K562 (cell line): Measurements from ENCODE around the gene KHDRBS2. TPM values are rescaled to one million over a fixed set of nuclear protein-coding genes. Genes with fewer than 3 reads are reported as not detected.

Experiments used
- ATAC-seq: fragments of 200-7000 bp; cut with Tn5 transposase; 3 replicates; pipeline ENCODE4 v1.9.1; 2020; ENCODE audit warnings: moderate library complexity
- BruUV-seq: library from RNA; stranded (reverse); fragments of 400-500 nt; replicated peaks from 2 replicates; lab custom pipeline; 2021; lab: Mats Ljungman, UMichigan
- CTCF ChIA-PET: fragments of 300-600 bp; formaldehyde crosslinking; extraction: SDS; loops from one replicate; lab custom pipeline; 2021; ENCODE audit warnings: low intra/inter-chr PET ratio; lab: Yijun Ruan, JAX
- POLR2A ChIA-PET: fragments of 300-600, 350-650 bp; sonication (Branson Sonifier 250); formaldehyde crosslinking; extraction: SDS; loops from one replicate; lab custom pipeline; 2021; ENCODE audit warnings: antibody characterized with exemption, inconsistent platforms; lab: Yijun Ruan, JAX
- DNase-seq, 4 experiments: peaks; one replicate each; pipeline versions ENCODE4 v3.0.0 to v3.0.0-alpha.2; 2011 to 2018; ENCODE audit warnings: low spot score in 3 of 4, mixed read lengths in 3 of 4; ENCODE audit errors: extremely low read depth in 1 of 4
- FAIRE-seq: peaks from 2 replicates; lab custom pipeline; 2011; peaks lifted over from hg19 to GRCh38; lab: Jason Lieb, UNC
- H2AFZ ChIP-seq: 2 replicates; pipeline ENCODE4 v1.6.0; 2011; ENCODE audit warnings: low read depth, low read length, control low read depth, inconsistent platforms
- H3K27ac ChIP-seq: fragments of 200-600 bp; 3 replicates; pipeline ENCODE4 v1.8.0; 2011; ENCODE audit warnings: low read depth, mild to moderate bottlenecking, control low read depth, inconsistent platforms, low read length, moderate library complexity, mixed read lengths; ENCODE audit errors: extremely low read depth
- H3K27me3 ChIP-seq, 2 experiments: fragments of 300-600 bp in 1 of 2; 2 replicates in 1 of 2; 3 replicates in 1 of 2; pipeline versions ENCODE4 v1.6.0 to v1.8.0; 2011; ENCODE audit warnings: inconsistent platforms in 2 of 2, low read length in 2 of 2, mild to moderate bottlenecking in 1 of 2, mixed read lengths in 1 of 2, moderate library complexity in 1 of 2; ENCODE audit not compliant: control insufficient read depth in 2 of 2, insufficient read depth in 2 of 2
- H3K36me3 ChIP-seq: fragments of 300-600 bp; 3 replicates; pipeline ENCODE4 v1.8.0; 2011; ENCODE audit warnings: mild to moderate bottlenecking, low read length, inconsistent platforms; ENCODE audit not compliant: control insufficient read depth, insufficient read depth
- H3K4me1 ChIP-seq, 2 experiments: fragments of 200-600 bp in 1 of 2; replicated peaks in 1 of 2; 2 replicates in 1 of 2; 3 replicates in 1 of 2; pipeline versions ENCODE4 v1.5.1 to v1.8.0; 2011; ENCODE audit warnings: inconsistent platforms in 2 of 2, low read length in 2 of 2, mild to moderate bottlenecking in 1 of 2, mixed read lengths in 1 of 2, moderate library complexity in 1 of 2; ENCODE audit not compliant: control insufficient read depth in 2 of 2, insufficient read depth in 2 of 2
- H3K4me2 ChIP-seq: 2 replicates; pipeline ENCODE4 v1.6.1; 2011; ENCODE audit warnings: low read length, control low read depth, inconsistent platforms, mixed read lengths; ENCODE audit not compliant: insufficient read depth
- H3K4me3 ChIP-seq: fragments of 200-600 bp; sonication (generic), shearing (Covaris generic); 2 replicates; pipeline ENCODE4 v1.5.1; 2016; ENCODE audit warnings: control low read depth, inconsistent platforms
- H3K79me2 ChIP-seq: fragments of 200-600 bp; 3 replicates; pipeline ENCODE4 v1.8.0; 2011; ENCODE audit warnings: low read length, inconsistent platforms; ENCODE audit not compliant: control insufficient read depth, insufficient read depth
- H3K9ac ChIP-seq, 2 experiments: 2 replicates each; pipeline versions ENCODE4 v1.6.0 to v1.6.1; 2011; ENCODE audit warnings: low read depth in 2 of 2, low read length in 2 of 2, control low read depth in 1 of 2, inconsistent platforms in 1 of 2, mild to moderate bottlenecking in 1 of 2, mixed read lengths in 1 of 2; ENCODE audit not compliant: insufficient read depth in 1 of 2
- H3K9me1 ChIP-seq: one replicate; pipeline ENCODE4 v1.6.0; 2011; ENCODE audit warnings: inconsistent platforms, mild to moderate bottlenecking, low read length, moderate library complexity; ENCODE audit not compliant: control insufficient read depth, insufficient read depth
- H3K9me3 ChIP-seq: replicated peaks from 2 replicates; pipeline ENCODE4 v1.5.1; 2011; ENCODE audit warnings: low read depth, low read length, inconsistent platforms; ENCODE audit not compliant: control insufficient read depth, insufficient read depth
- H4K20me1 ChIP-seq: replicated peaks from 2 replicates; pipeline ENCODE4 v1.6.1; 2011; ENCODE audit warnings: low read length, inconsistent platforms, mixed read lengths; ENCODE audit not compliant: control insufficient read depth, insufficient read depth
- CBX2 ChIP-seq: fragments of 200-600 bp; sonication (generic); IDR thresholded peaks from one replicate; pipeline ENCODE4 v1.6.1; 2012; ENCODE audit warnings: mild to moderate bottlenecking, low read length, inconsistent platforms; ENCODE audit not compliant: insufficient read depth, poor library complexity, severe bottlenecking
- DNMT1 ChIP-seq: fragments of 450-650 bp; IDR thresholded peaks from 2 replicates; pipeline ENCODE4 v1.6.1; 2016; ENCODE audit warnings: antibody characterized with exemption, mild to moderate bottlenecking
- KLF6 ChIP-seq: fragments of 250-450 bp; sonication (Bioruptor Pico); IDR thresholded peaks from 2 replicates; pipeline ENCODE4 v1.4.0; 2020; ENCODE audit warnings: mild to moderate bottlenecking, moderate library complexity, borderline replicate concordance
- TBP ChIP-seq: optimal IDR thresholded peaks from 2 replicates; pipeline ENCODE3; 2011; ENCODE audit warnings: low read depth, low read length, improper control_type of control experiment
- ZNF253 ChIP-seq: fragments of 250-450 bp; sonication (Bioruptor Pico); conservative IDR thresholded peaks from 2 replicates; pipeline ENCODE4 v1.6.1; 2021; ENCODE audit warnings: mild to moderate bottlenecking
- WGBS: fragments of 100-300 bp; shearing (Covaris generic); methylation state at CpG from one replicate; pipeline ENCODE4 v1.1.6; 2016; ENCODE audit warnings: low coverage, mixed read lengths; ENCODE audit not compliant: insufficient coverage; ENCODE audit errors: missing lambda C conversion rate; 5-methylcytosine and 5-hydroxymethylcytosine counted together
- in situ Hi-C: fragments of 300-500 bp; cut with MboI; formaldehyde crosslinking; loops from 4 replicates; pipeline ENCODE4 v1.15.0; 2018; ENCODE audit warnings: inconsistent platforms, mixed read lengths
- intact Hi-C: fragments of 100-400 bp; cut with micrococcal nuclease; formaldehyde crosslinking; loops from 2 replicates; pipeline ENCODE4 v1.14.2; 2022
- polyA plus RNA-seq, 8 experiments: library from polyadenylated mRNA; depleted of rRNA in 4 of 8; stranded (reverse) in 5 of 8; unstranded in 3 of 8; fragments of >200 nt; fragmentation: Nextera tagmentation in 2 of 8; fragmentation: Illumina TruSeq in 1 of 8; extraction: Ambion mirVana in 2 of 8; extraction: Trizol in 1 of 8; gene quantifications; 2 replicates each; pipeline versions ENCODE4 v1.2.1 to v1.2.3, GENCODE V29; 2011 to 2014; ENCODE audit warnings: inconsistent platforms in 1 of 8, missing spikeins in 1 of 8
- total RNA-seq, 7 experiments: library from RNA; depleted of rRNA in 6 of 7; stranded (reverse); fragments of >200 nt in 6 of 7; fragmentation: Illumina TruSeq in 2 of 7; extraction: Trizol in 2 of 7; gene quantifications; 2 replicates each; pipeline versions ENCODE4 v1.2.1 to v1.2.3, GENCODE V29; 2011 to 2021; ENCODE audit warnings: low replicate concordance in 1 of 7
- TF ChIP-seq, protein P1 (sequence below): fragments of 450-650 bp; formaldehyde crosslinking; IDR thresholded peaks from 2 replicates; pipeline ENCODE4 v1.4.0; 2020; ENCODE audit warnings: mild to moderate bottlenecking
- TF ChIP-seq, protein P2 (sequence below): fragments of 250-450 bp; sonication (Bioruptor Pico); IDR thresholded peaks from 2 replicates; pipeline ENCODE4 v1.8.0; 2021; ENCODE audit warnings: moderate library complexity, mild to moderate bottlenecking, inconsistent platforms

The KHDRBS2 gene
- total and polyA plus RNA-seq, 9 of the 15 experiments (the other 6 are each of a cell fraction or from before 2014, with no cell fraction given): not detected

DNA sequence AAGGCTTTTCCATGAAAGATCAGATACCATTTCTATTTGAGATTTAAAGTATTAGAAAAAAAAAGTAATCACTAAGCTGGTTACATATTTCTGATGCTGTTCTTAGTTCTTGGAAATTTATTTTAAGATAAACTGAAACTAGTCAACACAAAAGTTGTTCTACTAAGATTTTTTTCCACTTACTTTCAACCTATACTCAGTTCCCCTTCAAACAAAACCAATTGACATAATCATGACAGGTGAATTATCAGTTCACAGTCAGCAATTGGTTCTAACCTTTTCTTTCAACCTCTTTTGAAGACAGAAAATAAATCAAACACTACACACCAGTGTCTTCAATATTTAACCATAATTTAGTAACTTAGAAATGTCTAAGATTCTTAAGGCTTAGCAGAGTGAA is 228.7 kb downstream of the KHDRBS2 start:
- no peak for TF ChIP-seq TBP
- TF ChIP-seq KLF6 (CRISPR knock-in tag): no peak
- no peak for TF ChIP-seq ZNF253
- no peak for TF ChIP-seq DNMT1
- TF ChIP-seq CBX2: no peak
- TF ChIP-seq, all 486 proteins: peak for 0
- no peak overlapping the region for H3K9ac ChIP-seq
- H3K79me2 ChIP-seq: no peaks in the 10 kb centered on the region
- ChIA-PET CTCF (no interaction called here), POLR2A (no interaction called here)
- H3K9me3 ChIP-seq: no peaks in the 10 kb centered on the region
- FAIRE-seq: no peak
- no peak overlapping the region for H2AFZ ChIP-seq
- H3K4me1 ChIP-seq: no peaks in the 10 kb centered on the region
- no peak overlapping the region for H3K4me3 ChIP-seq
- no peak overlapping the region for H3K27ac ChIP-seq
- H3K36me3 ChIP-seq: no peaks in the 10 kb centered on the region
- H3K4me2 ChIP-seq: no peak overlapping the region
- H3K9me1 ChIP-seq: no peaks in the 10 kb centered on the region
- intact Hi-C loops: no loop called here
- ATAC-seq: no peak
- DNase-seq: no peak
- no peaks in the 10 kb centered on the region for H4K20me1 ChIP-seq
- no peaks in the 10 kb centered on the region for H3K27me3 ChIP-seq
- in situ Hi-C loops: no loop called here
- no TSS peak for BruUV-seq

DNA sequence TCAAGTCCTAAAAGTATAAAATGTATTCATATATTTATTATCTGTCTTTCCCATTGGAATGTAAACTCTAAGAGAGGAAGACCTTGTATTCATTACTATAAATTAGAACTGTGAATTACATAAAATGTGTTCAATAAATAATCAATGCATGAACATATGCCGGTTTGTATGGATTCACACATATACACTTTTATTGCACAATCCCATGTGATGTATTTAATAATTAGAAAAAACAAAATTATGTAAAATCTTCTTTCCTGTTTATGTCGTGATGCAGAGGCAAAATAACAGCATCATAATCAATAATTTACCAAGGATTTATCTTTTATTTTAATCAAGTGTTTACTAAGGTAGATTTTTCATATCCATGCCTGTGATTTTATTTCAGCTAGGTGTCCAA is 240.5 kb downstream of the KHDRBS2 start:
- H2AFZ ChIP-seq: no peak overlapping the region
- H4K20me1 ChIP-seq: no peaks in the 10 kb centered on the region
- H3K79me2 ChIP-seq: no peaks in the 10 kb centered on the region
- ATAC-seq: no peak
- H3K27ac ChIP-seq: no peak overlapping the region
- intact Hi-C loops: no loop called here
- no peak overlapping the region for H3K4me3 ChIP-seq
- BruUV-seq: no TSS peak
- ChIA-PET CTCF (no interaction called here), POLR2A (no interaction called here)
- FAIRE-seq: no peak
- in situ Hi-C loops: no loop called here
- 0% methylated on average over 2 of the region's 2 CpGs for WGBS
- H3K9me3 ChIP-seq: no peaks in the 10 kb centered on the region
- H3K27me3 ChIP-seq: no peaks in the 10 kb centered on the region
- H3K9me1 ChIP-seq: no peaks in the 10 kb centered on the region
- no peaks in the 10 kb centered on the region for H3K36me3 ChIP-seq
- H3K9ac ChIP-seq: no peak overlapping the region
- DNase-seq: no peak
- H3K4me1 ChIP-seq: no peaks in the 10 kb centered on the region
- H3K4me2 ChIP-seq: no peak overlapping the region
- TF ChIP-seq, protein P1, sequence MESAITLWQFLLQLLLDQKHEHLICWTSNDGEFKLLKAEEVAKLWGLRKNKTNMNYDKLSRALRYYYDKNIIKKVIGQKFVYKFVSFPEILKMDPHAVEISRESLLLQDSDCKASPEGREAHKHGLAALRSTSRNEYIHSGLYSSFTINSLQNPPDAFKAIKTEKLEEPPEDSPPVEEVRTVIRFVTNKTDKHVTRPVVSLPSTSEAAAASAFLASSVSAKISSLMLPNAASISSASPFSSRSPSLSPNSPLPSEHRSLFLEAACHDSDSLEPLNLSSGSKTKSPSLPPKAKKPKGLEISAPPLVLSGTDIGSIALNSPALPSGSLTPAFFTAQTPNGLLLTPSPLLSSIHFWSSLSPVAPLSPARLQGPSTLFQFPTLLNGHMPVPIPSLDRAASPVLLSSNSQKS (CRISPR knock-in tag): no peak
- TF ChIP-seq, protein P2, sequence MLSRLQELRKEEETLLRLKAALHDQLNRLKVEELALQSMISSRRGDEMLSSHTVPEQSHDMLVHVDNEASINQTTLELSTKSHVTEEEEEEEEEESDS (CRISPR knock-in tag): no peak
